Subcutaneous adipose tissue (tissue), 4 donors: ENCODE measurements around the gene TUSC2. TPM values are rescaled to one million over a fixed set of nuclear protein-coding genes. Genes with fewer than 3 reads are reported as not detected.

Experiments
- total RNA-seq, 4 donors: library from RNA; depleted of rRNA; stranded (reverse); fragments of >200 nt; gene quantifications; one replicate each; pipeline ENCODE4 v1.1.0, GENCODE V29; 2016
- TF ChIP-seq, protein P1 (sequence below): fragments of 450-650 bp; IDR thresholded peaks from one replicate; pipeline ENCODE4 v1.5.1; 2016; ENCODE audit warnings: low read depth, mild to moderate bottlenecking, control low read depth, antibody characterized with exemption, moderate library complexity

The TUSC2 gene
- total RNA-seq, 4 donors from 2014 or later, result 17.8 to 27.5 (median 20.7) TPM

DNA sequence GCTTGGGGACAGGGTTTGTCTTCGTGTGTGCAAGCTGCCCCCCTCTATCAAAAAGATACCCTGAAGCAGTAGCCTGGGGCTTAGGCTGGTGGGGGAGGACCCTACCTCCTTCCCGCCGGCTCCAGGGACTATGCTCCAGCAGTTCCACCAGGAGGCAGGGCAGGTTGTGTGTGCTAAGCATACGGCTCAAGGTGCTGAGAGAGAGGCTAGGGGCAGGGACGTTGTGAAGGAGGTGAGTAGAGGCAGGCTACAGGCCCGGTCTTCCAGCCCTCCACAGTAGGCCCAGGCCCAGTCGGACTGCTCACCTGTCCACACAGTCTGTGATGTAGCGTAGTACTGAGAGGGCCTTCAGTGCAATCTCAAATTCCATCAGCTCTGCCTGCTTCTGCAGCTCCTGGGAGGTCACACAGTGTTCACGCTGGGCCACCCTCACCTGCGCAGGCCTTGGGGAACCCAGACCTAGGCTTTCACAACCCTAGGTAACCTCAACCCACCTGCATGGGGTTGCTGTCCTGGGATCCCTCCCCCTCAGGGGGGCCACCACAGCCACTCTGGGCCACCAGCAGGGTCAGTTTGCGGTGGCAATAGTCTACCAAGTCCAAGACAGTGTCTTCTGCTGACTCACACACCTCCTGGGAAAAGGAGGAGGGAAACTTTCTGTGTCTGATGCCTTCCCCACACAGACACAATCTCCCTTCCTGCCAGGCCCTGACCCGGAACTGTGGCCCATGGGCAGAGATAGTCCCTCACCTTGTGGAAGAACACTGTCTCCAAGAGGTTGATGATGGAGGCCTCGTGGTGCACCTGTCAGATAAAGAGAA is 15.0 kb upstream of the TUSC2 start:
- TF ChIP-seq, protein P1, sequence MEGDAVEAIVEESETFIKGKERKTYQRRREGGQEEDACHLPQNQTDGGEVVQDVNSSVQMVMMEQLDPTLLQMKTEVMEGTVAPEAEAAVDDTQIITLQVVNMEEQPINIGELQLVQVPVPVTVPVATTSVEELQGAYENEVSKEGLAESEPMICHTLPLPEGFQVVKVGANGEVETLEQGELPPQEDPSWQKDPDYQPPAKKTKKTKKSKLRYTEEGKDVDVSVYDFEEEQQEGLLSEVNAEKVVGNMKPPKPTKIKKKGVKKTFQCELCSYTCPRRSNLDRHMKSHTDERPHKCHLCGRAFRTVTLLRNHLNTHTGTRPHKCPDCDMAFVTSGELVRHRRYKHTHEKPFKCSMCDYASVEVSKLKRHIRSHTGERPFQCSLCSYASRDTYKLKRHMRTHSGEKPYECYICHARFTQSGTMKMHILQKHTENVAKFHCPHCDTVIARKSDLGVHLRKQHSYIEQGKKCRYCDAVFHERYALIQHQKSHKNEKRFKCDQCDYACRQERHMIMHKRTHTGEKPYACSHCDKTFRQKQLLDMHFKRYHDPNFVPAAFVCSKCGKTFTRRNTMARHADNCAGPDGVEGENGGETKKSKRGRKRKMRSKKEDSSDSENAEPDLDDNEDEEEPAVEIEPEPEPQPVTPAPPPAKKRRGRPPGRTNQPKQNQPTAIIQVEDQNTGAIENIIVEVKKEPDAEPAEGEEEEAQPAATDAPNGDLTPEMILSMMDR, result no peak

DNA sequence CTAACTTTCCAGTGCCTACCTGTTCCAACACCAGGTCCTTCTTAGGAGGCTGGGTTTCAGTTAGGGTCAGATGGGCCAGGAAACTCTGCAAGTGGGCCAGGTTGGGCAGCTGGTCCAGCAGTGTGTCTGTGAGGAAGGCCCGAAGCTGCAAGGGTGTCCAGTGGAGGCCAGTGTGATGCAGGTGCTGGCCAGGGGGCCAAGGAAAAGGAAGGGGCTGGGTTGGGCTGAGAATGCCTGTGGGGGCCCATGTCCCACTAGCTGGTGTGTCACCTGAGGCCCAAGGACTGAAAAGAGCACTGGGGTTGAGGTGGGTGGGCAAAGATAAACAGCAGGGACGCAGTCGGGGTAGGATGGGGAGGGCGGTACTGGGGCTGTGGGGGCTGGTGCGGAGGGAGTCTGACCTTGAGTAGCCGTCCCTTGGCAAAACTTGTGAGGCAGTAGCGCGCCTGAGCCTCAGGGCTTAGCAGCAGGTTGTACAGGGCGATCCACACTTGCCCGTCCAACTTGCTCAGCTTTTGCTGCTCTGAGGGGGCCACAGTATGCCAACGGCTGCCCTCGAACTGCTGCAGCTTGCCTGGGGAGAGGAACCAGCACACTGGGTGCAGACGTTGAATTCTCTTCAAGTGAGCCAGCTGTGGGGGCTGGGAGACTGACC is 14.1 kb upstream of the TUSC2 start:
- TF ChIP-seq, protein P1, result no peak

DNA sequence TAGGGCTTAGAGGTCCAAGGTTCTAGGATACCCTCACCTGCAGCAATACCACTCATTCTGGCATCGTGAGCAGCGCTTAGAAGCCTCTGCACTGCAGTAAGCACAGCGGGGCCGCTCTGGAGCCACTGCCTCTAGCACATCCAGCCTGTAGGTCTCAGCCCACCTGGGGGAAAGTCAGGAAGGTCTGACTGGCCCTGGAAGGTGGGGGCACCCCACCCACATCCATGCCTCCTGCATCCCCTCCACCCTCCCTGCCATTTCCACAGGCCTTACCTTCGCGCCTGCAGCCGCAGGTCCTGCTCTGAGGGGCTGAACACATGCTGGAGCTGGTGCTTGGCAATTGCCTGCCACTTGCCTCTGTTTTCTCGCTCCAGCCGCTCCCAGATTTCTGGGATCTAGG is 13.5 kb upstream of the TUSC2 start:
- TF ChIP-seq, protein P1, result no peak

DNA sequence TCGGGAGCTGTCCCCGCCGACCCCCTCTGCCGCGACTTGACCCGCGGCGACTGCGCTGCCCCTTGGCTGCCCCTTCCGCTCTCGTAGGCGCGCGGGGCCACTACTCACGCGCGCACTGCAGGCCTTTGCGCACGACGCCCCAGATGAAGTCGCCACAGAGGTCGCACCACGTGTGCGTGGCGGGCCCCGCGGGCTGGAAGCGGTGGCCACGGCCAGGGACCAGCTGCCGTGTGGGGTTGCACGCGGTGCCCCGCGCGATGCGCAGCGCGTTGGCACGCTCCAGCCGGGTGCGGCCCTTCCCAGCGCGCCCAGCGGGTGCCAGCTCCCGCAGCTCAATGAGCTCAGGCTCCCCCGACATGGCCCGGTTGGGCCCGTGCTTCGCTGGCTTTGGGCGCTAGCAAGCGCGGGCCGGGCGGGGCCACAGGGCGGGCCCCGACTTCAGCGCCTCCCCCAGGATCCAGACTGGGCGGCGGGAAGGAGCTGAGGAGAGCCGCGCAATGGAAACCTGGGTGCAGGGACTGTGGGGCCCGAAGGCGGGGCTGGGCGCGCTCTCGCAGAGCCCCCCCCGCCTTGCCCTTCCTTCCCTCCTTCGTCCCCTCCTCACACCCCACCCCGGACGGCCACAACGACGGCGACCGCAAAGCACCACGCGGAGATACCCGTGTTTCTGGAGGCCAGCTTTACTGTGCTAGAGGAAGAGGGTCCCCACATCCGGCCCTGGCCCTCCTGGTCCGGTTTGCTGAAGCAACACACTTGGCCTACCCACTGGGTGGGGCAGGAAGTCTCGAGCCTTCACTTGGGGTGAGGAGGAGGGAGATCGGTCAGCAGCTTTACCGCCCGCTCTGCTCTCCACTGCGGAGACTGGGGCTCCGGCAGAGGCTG is 12.7 kb upstream of the TUSC2 start, which contains the start of gene RASSF1:
RASSF1 (minus strand) TSS at position 389 of the 882 bp plus-strand sequence; CDS start at position 358, 31 bp downstream.
- TF ChIP-seq, protein P1, result no peak

DNA sequence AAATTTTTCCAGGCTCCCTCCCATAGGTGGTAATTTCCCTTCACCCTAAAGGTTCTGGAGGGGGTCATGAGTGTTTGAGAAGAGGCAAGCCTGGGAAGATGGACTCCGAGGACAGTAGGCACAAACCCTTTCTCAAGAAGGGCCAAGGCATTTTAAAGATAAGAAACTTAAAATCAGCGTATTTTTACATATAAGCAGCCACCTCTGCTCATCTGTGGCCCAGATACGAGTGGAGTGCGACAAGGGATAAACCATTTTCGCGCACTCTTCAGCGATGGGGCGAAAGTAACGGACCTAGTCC is 12.1 kb upstream of the TUSC2 start:
- TF ChIP-seq, protein P1, result no peak

DNA sequence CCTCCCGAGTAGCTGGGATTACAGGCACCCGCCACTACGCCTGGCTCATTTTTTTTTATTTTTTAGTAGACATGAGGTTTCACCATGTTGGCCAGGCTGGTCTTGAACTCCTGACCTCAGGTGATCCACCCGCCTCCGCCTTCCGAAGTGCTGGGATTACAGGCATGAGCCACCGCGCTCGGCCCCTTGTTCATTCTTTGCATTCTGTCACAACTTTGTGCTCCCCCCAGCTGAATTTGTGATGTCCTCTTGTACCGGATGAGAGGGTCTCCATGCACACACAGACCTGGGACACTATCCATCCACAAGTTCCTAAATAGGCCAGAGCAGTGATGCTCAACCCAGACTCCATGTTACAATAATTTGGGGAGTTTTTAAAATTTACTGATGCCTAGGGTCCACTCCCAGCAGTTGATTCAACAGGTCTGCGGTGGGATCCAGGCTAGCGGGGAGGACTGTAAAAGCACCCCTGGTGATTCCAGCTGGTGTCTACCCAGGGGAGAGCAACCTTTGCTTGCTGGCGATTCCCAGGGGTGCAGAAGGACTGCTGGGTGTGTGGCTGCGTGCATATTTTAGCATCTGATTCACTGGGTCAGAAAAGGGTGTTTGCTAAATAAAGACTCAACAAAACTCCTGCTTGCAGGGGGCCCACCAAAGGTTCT is 11.6 kb upstream of the TUSC2 start:
- TF ChIP-seq, protein P1, result no peak
